Measurements from ENCODE around the gene AK1.

DNA sequence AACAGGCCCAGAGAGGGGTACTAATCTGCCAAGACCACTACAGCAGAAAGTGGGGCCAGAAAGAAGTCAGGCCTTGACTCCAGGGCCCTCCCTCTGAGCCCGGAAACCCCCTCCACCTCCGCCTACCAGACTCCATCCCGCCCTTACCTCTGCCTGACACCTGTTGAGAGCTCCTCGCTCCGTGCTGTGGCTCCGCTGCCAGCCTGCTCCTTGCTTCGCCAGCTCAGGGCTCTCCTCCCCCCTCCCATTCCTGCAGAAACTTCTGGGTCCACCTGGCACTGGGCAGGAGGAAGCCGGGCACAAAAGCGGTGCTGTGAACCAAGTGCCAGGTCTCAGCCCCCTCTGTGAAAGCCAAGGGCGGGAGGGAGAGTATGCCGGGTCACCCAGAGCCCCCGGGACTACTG, 28.3 kb upstream of the AK1 start:
- TF ChIP-seq, protein P1, sequence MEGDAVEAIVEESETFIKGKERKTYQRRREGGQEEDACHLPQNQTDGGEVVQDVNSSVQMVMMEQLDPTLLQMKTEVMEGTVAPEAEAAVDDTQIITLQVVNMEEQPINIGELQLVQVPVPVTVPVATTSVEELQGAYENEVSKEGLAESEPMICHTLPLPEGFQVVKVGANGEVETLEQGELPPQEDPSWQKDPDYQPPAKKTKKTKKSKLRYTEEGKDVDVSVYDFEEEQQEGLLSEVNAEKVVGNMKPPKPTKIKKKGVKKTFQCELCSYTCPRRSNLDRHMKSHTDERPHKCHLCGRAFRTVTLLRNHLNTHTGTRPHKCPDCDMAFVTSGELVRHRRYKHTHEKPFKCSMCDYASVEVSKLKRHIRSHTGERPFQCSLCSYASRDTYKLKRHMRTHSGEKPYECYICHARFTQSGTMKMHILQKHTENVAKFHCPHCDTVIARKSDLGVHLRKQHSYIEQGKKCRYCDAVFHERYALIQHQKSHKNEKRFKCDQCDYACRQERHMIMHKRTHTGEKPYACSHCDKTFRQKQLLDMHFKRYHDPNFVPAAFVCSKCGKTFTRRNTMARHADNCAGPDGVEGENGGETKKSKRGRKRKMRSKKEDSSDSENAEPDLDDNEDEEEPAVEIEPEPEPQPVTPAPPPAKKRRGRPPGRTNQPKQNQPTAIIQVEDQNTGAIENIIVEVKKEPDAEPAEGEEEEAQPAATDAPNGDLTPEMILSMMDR (conservative IDR thresholded peaks at IDR 0.05; ENCODE audit: low read length), result no peak
- no peak for TF ChIP-seq EZH2phosphoT487 (IDR thresholded peaks at IDR 0.05; ENCODE audit: borderline replicate concordance, low read depth, low read length)

All from OCI-LY7 (cell line).